ENCODE data around the gene RBSN.
A peak's percentile ranks its signal among the peaks of the same experiment; 100 is the strongest.

Gene RBSN

DNA sequence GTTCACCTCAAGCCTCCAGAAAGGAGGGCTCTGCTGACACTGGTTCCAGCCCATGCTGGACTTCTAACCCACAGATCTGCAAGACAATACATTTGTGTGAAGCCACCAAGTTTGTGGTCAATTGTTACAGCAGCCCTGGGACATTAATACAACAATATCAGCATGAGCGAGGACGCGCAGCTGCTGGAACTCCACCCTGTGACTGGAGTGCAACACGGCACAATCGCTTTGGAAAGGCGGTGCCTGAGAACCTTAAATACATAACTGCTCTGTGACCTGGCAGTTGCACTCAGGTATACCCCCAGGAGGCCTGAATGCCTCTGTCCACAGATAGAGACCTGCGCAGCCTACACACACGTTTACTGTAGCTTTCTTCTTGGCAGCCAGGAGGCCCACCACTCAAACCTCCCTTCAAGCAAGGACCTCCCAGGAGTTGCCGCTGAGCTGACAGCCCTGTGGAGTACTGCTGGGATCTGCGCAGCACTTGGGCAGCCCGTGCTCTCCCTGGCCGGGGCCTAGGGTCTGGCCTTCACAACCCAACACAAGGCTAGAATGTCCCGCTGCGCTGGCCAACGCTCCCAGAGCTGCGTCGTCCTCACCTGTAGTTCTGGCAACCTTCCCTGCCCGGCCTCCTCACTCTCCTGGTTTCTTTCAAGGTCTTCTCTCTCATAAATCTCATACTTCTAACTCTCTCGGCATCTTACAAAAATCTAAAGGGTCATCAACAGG is 42.1 kb downstream of the RBSN start:
- DNase-seq: no peak

- peak in 2 of 4 experiments; percentile 8 for DNase-seq
These were observed 43.9 kb downstream of the RBSN start for GRCh38 chr3:15055019-15055557.

- no peak for DNase-seq
These were observed 45.4 kb downstream of the RBSN start for GRCh38 chr3:15053541-15053940.

DNA sequence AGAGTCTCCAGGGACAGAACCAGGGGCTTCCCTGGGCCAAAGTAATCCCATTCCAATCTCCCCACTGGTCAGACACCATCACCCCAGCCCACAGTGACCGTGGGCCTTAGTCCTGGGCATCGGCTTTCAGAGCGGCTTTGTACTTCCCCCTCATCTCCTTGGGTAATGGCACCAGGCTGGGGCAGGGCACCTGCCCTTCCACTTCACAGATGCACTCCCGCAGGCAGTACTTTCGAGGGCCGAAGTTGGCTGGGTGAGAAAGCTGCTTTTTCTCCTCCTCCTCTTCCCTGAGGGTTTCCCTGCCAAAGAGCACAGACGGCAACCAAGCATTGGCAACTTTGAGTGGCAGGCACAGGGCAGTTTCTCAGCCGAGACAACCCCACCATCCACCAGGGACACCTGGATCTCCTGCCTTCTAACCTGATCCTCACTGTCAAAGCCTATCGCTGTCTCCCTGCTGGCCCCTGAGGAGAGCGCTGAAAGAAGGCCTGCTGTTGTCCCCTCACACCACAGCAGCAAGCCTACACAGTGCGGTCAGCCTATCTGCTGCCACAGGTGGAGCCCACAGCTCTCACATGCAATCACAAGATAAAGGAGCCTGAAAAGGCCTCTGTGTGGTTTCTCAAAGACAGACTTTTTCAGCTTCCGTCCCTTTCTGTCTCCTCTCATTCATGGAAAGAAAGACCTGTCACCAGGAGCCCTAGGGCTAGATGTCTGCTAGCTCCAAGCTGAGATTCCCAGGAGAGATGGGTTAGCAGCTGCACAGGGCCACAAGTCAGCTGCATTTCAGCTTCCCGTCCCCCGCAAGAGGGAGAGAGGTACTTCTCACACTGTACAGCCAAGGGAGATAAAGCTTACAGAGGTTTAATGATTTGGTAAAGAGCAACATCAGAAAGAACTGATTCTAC is 46.4 kb downstream of the RBSN start:
- no peak for DNase-seq

- no peak for DNase-seq
These were observed 47.4 kb downstream of the RBSN start for GRCh38 chr3:15051531-15051930.

- DNase-seq: no peak
These were observed 48.4 kb downstream of the RBSN start for GRCh38 chr3:15050405-15051092.

GRCh38 chr3:15049584-15049983 is 49.4 kb downstream of the RBSN start:
- no peak for DNase-seq

- DNase-seq: no peak
These were observed 53.3 kb downstream of the RBSN start for GRCh38 chr3:15045667-15046066.

DNA sequence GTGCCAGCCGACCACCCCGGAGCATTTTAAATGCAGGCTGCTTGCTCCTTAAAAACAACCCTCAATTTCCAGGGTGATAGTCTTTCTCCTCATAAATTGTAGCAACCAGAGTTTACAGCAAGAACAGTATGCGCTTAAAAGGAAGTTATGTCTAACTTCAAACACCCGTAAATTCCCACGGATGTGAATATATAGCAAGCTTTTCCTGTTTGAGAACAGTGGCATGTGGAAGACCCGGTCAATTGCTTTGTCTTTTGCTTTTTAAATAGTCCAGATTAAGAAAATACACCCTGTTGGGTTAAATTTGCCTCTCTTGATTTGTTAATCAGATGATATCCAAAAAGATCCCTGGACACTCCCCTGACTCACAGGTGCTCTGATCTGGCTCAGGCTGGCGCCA is 54.6 kb downstream of the RBSN start:
- DNase-seq: no peak

DNA sequence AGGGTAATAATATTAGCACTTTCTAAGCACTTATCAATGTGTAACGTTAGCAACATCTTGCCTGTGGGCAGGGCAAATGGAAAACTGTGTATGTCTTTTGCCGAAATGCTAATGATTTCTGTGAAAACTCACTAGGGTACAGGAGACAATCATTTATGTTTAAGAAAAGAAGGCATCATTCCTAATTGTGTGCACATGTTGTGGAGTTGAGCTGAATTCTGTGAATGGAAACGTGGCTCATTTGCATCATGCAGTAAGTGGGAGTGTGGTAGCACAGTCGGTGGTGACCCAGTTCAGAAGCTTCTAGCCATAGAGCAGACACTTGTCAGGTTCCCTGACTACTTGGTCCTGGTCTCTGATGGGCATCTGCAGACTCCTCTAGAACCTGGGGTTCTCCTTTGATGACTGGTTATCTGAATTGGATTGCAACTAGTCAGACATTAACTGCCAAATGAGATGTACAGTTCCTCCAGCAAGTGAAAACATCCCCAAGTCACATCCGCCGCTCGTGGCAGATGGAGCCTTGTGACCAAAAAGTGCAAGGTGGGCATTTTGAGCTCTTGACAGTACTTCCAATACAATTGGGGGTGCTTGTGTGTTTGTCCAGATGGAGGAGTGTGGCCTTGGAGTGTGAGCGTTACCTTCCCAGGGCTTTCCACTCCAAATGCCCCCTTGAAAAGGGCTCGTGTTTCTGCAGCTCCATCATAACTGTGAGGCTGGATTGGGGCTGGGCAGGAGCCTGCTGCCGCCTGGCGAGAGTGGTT is 55.4 kb downstream of the RBSN start:
- DNase-seq: no peak

GRCh38 chr3:15042936-15043335 is 56.0 kb downstream of the RBSN start:
- DNase-seq: no peak

DNA sequence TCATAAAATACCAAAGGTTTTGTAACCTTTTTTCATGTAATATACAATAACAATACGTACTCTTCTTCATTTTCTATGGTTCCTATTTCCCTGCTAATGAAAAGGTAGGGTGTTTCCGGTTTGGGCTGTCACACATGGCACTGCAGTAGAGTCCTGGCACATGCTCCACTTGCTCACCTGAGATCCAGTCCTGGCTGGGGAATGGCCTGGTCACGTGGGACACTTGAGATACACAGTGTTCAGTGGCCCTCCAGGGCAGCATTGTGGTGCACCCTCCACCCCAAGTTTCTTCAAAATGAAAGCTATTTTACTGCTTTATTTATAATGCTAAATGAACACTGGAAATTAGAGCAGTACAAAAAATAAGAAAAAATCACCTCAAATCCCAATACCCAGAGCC is 57.0 kb downstream of the RBSN start:
- DNase-seq: no peak

GRCh38 chr3:15040844-15041243 is 58.1 kb downstream of the RBSN start:
- DNase-seq: no peak

GRCh38 chr3:15038306-15038705 is 60.6 kb downstream of the RBSN start:
- DNase-seq: no peak

GRCh38 chr3:15033103-15033502 is 65.8 kb downstream of the RBSN start:
- DNase-seq: no peak

DNA sequence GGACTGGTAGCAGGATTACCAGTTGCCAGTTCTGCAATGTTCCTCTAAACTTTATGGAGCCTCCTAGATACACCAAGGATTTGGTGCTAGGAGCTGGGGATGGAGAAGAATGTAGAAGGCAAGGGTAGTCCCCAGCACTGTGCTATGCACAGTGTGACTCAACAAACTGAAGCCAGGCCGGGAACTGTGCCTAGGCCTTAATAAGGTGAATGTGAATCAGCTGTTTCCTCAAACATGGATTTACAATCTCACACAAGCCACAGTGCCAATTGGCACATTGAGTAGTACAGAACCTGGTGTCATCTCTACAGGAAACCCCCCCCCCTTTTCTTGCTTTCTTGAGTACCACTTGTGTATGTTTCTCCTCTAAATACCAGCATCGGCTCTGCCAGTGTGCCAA is 66.3 kb downstream of the RBSN start:
- no peak for DNase-seq

- no peak for DNase-seq
These were observed 69.3 kb downstream of the RBSN start for GRCh38 chr3:15029625-15030024.

- no peak for DNase-seq
These were observed 75.2 kb downstream of the RBSN start for GRCh38 chr3:15023719-15024118.

DNA sequence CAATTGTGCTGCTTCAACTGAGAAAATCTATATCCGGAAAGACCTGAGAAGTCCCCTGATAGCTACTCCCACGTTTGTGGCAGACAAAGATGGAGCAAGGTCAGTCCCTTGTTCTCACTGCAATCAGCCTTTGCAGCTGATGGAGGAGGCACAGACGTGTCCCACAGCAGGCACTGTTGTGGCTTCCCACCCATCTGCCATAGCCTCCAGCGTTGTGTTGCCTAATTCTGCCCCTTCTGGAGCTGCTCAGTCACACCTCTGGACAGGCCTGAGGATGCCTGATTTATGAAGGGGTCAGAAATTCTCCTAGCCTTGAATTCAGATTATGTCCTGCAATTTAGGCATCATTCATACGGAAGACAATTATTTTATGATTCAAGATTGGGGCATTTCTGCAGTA is 75.7 kb downstream of the RBSN start:
- DNase-seq: no peak
